ENCODE data around the gene LPIN1.

The LPIN1 gene

DNA sequence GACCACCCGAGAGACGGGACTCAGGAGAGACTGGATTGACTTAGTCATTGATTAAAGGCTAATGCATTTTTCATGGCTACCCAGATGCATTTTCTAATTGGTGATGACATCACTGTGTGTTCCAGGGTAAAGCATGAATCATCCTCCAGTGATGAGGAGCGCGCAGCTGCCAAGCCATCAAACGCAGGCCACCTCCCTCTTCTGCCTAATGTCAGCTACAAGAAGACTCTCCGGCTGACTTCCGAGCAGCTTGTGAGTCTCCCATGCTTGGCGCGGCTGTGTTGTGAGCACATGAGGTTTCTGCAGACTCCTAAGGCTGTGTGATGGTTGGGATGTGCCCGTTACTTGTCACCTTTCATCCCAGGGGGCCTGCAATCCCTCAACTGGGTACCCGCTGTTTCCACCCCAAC is 56.4 kb downstream of the LPIN1 start:
- no peak for DNase-seq (ENCODE audit: low read depth)
- TF ChIP-seq, protein P1, sequence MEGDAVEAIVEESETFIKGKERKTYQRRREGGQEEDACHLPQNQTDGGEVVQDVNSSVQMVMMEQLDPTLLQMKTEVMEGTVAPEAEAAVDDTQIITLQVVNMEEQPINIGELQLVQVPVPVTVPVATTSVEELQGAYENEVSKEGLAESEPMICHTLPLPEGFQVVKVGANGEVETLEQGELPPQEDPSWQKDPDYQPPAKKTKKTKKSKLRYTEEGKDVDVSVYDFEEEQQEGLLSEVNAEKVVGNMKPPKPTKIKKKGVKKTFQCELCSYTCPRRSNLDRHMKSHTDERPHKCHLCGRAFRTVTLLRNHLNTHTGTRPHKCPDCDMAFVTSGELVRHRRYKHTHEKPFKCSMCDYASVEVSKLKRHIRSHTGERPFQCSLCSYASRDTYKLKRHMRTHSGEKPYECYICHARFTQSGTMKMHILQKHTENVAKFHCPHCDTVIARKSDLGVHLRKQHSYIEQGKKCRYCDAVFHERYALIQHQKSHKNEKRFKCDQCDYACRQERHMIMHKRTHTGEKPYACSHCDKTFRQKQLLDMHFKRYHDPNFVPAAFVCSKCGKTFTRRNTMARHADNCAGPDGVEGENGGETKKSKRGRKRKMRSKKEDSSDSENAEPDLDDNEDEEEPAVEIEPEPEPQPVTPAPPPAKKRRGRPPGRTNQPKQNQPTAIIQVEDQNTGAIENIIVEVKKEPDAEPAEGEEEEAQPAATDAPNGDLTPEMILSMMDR (conservative IDR thresholded peaks at IDR 0.05; ENCODE audit: low read depth, low read length) = no peak
- H3K4me3 ChIP-seq (ENCODE audit: low read length) = no peak overlapping the region

DNA sequence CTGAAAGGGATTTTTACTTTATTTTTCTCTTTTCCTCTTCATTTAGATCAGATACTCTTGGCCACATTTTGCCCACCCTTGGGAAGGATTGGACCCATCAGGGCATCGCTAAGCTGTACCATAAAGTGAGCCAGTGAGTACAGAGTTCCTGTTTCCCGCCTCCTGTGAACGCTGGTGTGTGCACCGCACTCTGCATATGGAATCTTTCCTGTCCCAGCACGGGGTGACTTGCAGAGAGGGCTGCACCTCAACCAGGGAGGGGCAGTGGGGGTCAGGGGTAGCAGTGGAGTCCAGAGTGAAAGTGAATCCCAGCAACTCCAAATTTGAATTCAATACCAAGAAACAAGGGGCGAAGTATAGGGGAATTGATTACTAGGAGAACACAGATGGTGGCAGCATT is 58.6 kb downstream of the LPIN1 start:
- H3K4me3 ChIP-seq (ENCODE audit: low read length) = no peak overlapping the region
- TF ChIP-seq, protein P1 (conservative IDR thresholded peaks at IDR 0.05; ENCODE audit: low read depth, low read length) = no peak
- DNase-seq (ENCODE audit: low read depth) = no peak

DNA sequence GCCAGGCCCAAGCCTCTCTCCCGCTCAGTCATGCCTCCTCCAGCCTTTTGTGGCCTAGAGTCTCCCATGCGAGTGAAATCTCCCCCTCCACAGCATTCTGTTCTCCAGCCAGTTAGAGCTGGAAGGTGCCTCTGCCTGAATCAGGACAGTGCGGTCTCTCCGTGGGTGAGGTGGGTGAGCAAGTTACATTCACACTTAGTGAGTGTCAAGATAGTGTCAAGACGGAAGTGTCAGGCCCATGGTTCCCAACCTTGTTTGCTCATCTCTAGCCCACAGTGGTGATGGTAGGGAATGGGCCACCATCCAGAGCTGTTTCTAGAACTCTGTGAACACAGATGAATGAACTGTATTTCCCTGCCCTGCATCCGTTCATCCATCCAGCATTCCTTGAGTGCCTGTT is 59.5 kb downstream of the LPIN1 start:
- TF ChIP-seq, protein P1 (conservative IDR thresholded peaks at IDR 0.05; ENCODE audit: low read depth, low read length) = no peak
- no peak overlapping the region for H3K4me3 ChIP-seq (ENCODE audit: low read length)
- DNase-seq (ENCODE audit: low read depth) = no peak

DNA sequence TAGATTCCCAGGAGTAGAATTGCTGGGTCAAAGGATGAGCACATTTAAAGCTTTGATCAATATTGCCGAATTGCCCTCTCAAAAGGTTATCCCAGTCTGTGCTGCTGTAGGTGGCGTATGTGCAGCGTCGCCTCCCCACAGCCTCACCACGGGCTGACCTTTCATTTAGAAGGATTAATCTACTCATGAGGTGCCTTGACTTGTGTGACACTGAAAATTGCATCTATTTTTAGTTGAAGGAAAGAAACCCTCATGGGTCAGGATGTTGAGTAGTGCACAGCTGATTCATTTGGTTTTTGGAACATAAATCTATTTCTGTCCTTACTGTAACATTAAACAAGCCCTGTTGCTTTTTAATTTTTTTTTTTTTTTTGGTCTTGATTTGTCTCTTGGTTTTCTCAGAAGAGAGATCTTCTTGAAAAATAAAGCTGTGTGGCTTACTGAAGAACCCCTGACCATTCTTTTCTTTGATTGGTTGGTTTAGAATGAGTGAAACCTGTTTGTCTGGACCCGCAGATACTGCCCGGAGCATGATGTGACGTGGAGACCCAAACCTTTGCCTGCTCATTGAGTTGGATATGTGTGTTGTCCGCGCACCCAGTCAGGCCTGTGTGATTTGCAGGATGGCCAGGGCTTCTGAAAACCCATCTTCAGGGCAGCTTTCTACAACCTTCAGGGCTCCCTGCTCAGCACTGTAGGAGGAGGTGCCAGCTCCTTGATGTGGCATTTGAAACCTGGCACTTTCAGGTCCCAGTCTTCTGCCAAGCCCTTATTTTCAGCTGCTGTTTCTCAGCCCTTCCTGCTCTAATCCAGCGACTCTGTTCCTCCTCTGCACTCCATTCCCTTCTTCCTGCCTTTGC is 61.0 kb downstream of the LPIN1 start:
- TF ChIP-seq, protein P1 (conservative IDR thresholded peaks at IDR 0.05; ENCODE audit: low read depth, low read length) = no peak
- no peak overlapping the region for H3K4me3 ChIP-seq (ENCODE audit: low read length)
- no peak for DNase-seq (ENCODE audit: low read depth)

DNA sequence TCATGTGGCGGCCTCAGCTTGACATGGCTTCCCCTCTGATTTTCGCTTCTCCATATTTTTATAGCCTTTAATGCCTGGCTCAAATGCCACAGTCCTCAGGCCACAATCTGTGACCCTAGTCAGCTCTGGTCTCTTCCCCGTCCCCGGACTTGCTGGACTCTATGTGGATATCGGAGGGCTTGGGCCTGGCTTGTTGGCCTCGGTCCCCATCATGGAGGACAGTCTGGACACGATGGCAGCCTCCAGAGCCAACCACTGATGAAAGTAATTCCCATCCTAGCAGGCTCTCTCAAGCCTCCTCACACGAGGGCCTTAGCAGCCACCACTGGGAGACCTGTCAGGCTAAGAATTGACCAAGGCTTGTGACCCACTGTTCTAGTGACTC is 61.6 kb downstream of the LPIN1 start:
- TF ChIP-seq, protein P1 (conservative IDR thresholded peaks at IDR 0.05; ENCODE audit: low read depth, low read length) = no peak
- H3K4me3 ChIP-seq (ENCODE audit: low read length) = no peak overlapping the region
- DNase-seq (ENCODE audit: low read depth) = no peak

DNA sequence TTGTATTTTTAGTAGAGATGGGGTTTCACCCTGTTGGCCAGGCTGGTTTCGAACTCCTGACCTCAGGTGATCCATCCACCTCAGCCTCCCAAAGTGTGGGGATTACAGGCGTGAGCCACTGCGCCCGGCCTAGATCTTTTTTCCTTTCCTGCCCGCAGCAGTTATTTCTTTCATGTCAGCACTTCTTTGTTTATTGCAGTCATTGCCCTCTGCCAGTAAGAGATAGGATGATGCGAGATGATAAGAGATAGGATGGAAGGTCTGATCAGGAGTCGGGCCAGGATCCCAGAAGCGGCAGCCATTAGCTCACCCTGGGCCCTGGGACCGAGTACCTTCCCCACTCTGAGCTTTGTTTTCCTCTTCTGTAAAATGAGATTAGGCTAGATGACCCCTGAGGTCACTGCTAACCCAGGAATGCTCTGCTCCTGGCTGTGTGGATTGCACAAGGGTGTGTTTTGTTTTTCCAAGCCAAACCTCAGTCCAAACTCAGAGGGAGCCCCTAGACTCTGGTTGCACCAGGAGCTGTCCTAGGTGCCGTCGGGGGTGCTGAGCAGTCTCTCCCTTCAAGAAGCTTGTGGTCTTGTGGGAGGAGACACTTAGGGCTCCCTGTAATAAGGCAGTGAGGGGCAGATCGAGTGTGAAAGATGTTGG is 63.3 kb downstream of the LPIN1 start:
- H3K4me3 ChIP-seq (ENCODE audit: low read length) = no peak overlapping the region
- TF ChIP-seq, protein P1 (conservative IDR thresholded peaks at IDR 0.05; ENCODE audit: low read depth, low read length) = no peak
- DNase-seq (ENCODE audit: low read depth) = no peak
